HG02884 (cell line): ENCODE measurements around the gene IFT81.
"Not testable (repeated sequence)": the region's sequence is repeated elsewhere in the genome, so short reads cannot be mapped to it uniquely, and the experiment has no call there.

ENCODE experiments used
- ATAC-seq: cut with Tn5 transposase; IDR thresholded peaks from one replicate; pipeline ENCODE4 v1.9.1; 2021; ENCODE audit warnings: mild to moderate bottlenecking, moderate library complexity; ENCODE audit not compliant: unreplicated experiment

IFT81 gene

GRCh38 chr12:110124269-110124995 lies at the start of gene IFT81:
IFT81 (plus strand) TSS chr12:110124357; CDS start chr12:110127381, 3,024 bp downstream.
- no peak for ATAC-seq

- no peak for ATAC-seq
Measured at GRCh38 chr12:110075880-110076279, 48.3 kb upstream of the IFT81 start.

- no peak for ATAC-seq
Measured at GRCh38 chr12:110077800-110078199, 46.4 kb upstream of the IFT81 start.

GRCh38 chr12:110079477-110080400 lies 44.4 kb upstream of the IFT81 start:
- peak; percentile 88 for ATAC-seq

- no peak for ATAC-seq
Measured at GRCh38 chr12:110080410-110080809, 43.7 kb upstream of the IFT81 start.

- ATAC-seq, result no peak
Measured at GRCh38 chr12:110084314-110085015, 39.7 kb upstream of the IFT81 start.

GRCh38 chr12:110088216-110088615 lies 35.9 kb upstream of the IFT81 start:
- ATAC-seq, result not testable (repeated sequence)

GRCh38 chr12:110088936-110089335 lies 35.2 kb upstream of the IFT81 start:
- no peak for ATAC-seq

- no peak for ATAC-seq
Measured at GRCh38 chr12:110090266-110091135, 33.7 kb upstream of the IFT81 start.

GRCh38 chr12:110091136-110091711 lies 32.9 kb upstream of the IFT81 start:
- ATAC-seq, result no peak

GRCh38 chr12:110093631-110094311 lies 30.4 kb upstream of the IFT81 start:
- no peak for ATAC-seq

- ATAC-seq, result peak; percentile 84
Measured at GRCh38 chr12:110100315-110100970, 23.7 kb upstream of the IFT81 start.

- ATAC-seq, result no peak
Measured at GRCh38 chr12:110102255-110102654, 21.9 kb upstream of the IFT81 start.

- no peak for ATAC-seq
Measured at GRCh38 chr12:110104188-110105094, 19.7 kb upstream of the IFT81 start.

- ATAC-seq, result no peak
Measured at GRCh38 chr12:110105159-110105558, 19.0 kb upstream of the IFT81 start.

GRCh38 chr12:110105986-110106385 lies 18.2 kb upstream of the IFT81 start:
- no peak for ATAC-seq

- no peak for ATAC-seq
Measured at GRCh38 chr12:110107369-110108281, 16.5 kb upstream of the IFT81 start.
